Natural killer cell treated with Interleukin-12 subunit alpha and Interleukin-12 subunit beta and Interleukin-15 and Interleukin-18, amount 100 ng/mL, for 72 hours (primary cell): ENCODE results near the gene CDKN2D. TPM values are rescaled to one million over a fixed set of nuclear protein-coding genes. Genes with fewer than 3 reads are reported as not detected.
"Not testable (repeated sequence)": the region's sequence is repeated elsewhere in the genome, so short reads cannot be mapped to it uniquely, and the experiment has no call there.

Experiments used
- ATAC-seq, 2 donors: fragments of 150-1000 bp; cut with Tn5 transposase in 1 of 2; sonication (Bioruptor Pico), chemical (Tn5 transposase) in 1 of 2; 2 replicates each; pipeline ENCODE4 v1.10.0; 2021
- DNase-seq: peaks from one replicate; pipeline ENCODE4 v3.0.0; 2022; ENCODE audit warnings: low spot score
- H3K27ac Mint-ChIP-seq, 2 donors: 1 replicate in 1 of 2; 2 replicates in 1 of 2; pipeline ENCODE4 v1.8.0; 2022; ENCODE audit warnings: mixed read lengths in 2 of 2, mild to moderate bottlenecking in 1 of 2, moderate library complexity in 1 of 2
- H3K27me3 Mint-ChIP-seq, 2 donors: 1 replicate in 1 of 2; 2 replicates in 1 of 2; pipeline ENCODE4 v1.8.0; 2022; ENCODE audit warnings: mixed read lengths in 2 of 2
- H3K36me3 Mint-ChIP-seq: one replicate; pipeline ENCODE4 v1.8.0; 2022; ENCODE audit warnings: mixed read lengths
- H3K4me1 Mint-ChIP-seq, 2 donors: 1 replicate in 1 of 2; 2 replicates in 1 of 2; pipeline ENCODE4 v1.8.0; 2022; ENCODE audit warnings: low read depth in 2 of 2, mixed read lengths in 2 of 2, mild to moderate bottlenecking in 1 of 2
- H3K4me3 Mint-ChIP-seq: one replicate; pipeline ENCODE4 v1.8.0; 2022; ENCODE audit warnings: mixed read lengths
- H3K9me3 Mint-ChIP-seq: 2 replicates; pipeline ENCODE4 v1.8.0; 2022; ENCODE audit warnings: mixed read lengths
- total RNA-seq, 2 donors: library from RNA; stranded (reverse); gene quantifications; one replicate each; pipeline ENCODE4 v1.2.3, GENCODE V29; 2022

The CDKN2D gene
- total RNA-seq, 2 donors from 2014 or later: 28.0 to 33.9 TPM

- H3K36me3 Mint-ChIP-seq: no peaks in the 10 kb centered on the region
- H3K27me3 Mint-ChIP-seq: no peaks in the 10 kb centered on the region
- DNase-seq: no peak
- ATAC-seq: no peak
- peaks cover 22 to 27% of the 10 kb centered on the region in 2 donors for H3K4me1 Mint-ChIP-seq
- peak overlapping the region in 1 of 2 donors; percentile 90 for H3K27ac Mint-ChIP-seq
- H3K9me3 Mint-ChIP-seq: no peaks in the 10 kb centered on the region
- H3K4me3 Mint-ChIP-seq: peak overlapping the region; percentile 34
These were observed 25.2 kb upstream of the CDKN2D start for GRCh38 chr19:10593820-10594637.

GRCh38 chr19:10593148-10593547, 24.4 kb upstream of the CDKN2D start:
- H3K4me3 Mint-ChIP-seq: no peak overlapping the region
- ATAC-seq (no peak), DNase-seq (no peak)
- peaks cover 22 to 25% of the 10 kb centered on the region in 2 donors for H3K4me1 Mint-ChIP-seq
- no peak overlapping the region for H3K27ac Mint-ChIP-seq
- no peaks in the 10 kb centered on the region for H3K9me3 Mint-ChIP-seq
- peaks cover 0 to under 1% of the 10 kb centered on the region in 2 donors for H3K27me3 Mint-ChIP-seq
- H3K36me3 Mint-ChIP-seq: no peaks in the 10 kb centered on the region

GRCh38 chr19:10587839-10588150, 19.0 kb upstream of the CDKN2D start:
- H3K27ac Mint-ChIP-seq: no peak overlapping the region
- ATAC-seq (no peak), DNase-seq (no peak)
- no peak overlapping the region for H3K4me3 Mint-ChIP-seq
- H3K4me1 Mint-ChIP-seq: peaks cover 12 to 13% of the 10 kb centered on the region in 2 donors
- H3K36me3 Mint-ChIP-seq: no peaks in the 10 kb centered on the region
- peaks cover 7 to 12% of the 10 kb centered on the region in 2 donors for H3K27me3 Mint-ChIP-seq
- H3K9me3 Mint-ChIP-seq: peaks cover 5% of the 10 kb centered on the region

GRCh38 chr19:10587022-10587838, 18.5 kb upstream of the CDKN2D start, which contains the start of gene AP1M2:
Gene AP1M2, minus strand, starts transcription at chr19:10587312. Its CDS starts 81 bp downstream, at chr19:10587231.
- Mint-ChIP-seq H3K36me3 (no peaks in the 10 kb centered on the region), H3K27ac (no peak within 1 kb of the TSS), H3K4me3 (no peak within 1 kb of the TSS), H3K4me1 (peaks cover 12 to 13% of the 10 kb centered on the region in 2 donors), H3K9me3 (peaks cover 5% of the 10 kb centered on the region), H3K27me3 (peaks cover 7 to 12% of the 10 kb centered on the region in 2 donors)
- DNase-seq (no peak), ATAC-seq (no peak)

- Mint-ChIP-seq H3K4me1 (peaks cover 12 to 13% of the 10 kb centered on the region in 2 donors), H3K27ac (no peak overlapping the region), H3K9me3 (peaks cover 5% of the 10 kb centered on the region), H3K36me3 (no peaks in the 10 kb centered on the region), H3K27me3 (peaks cover 7 to 12% of the 10 kb centered on the region in 2 donors), H3K4me3 (no peak overlapping the region)
- no peak for ATAC-seq
- no peak for DNase-seq
These were observed 17.6 kb upstream of the CDKN2D start for GRCh38 chr19:10586396-10586795.

- Mint-ChIP-seq H3K27ac (no peak overlapping the region), H3K27me3 (peaks cover 7 to 12% of the 10 kb centered on the region in 2 donors), H3K4me1 (peaks cover 18 to 20% of the 10 kb centered on the region in 2 donors), H3K9me3 (peaks cover 5% of the 10 kb centered on the region), H3K36me3 (no peaks in the 10 kb centered on the region), H3K4me3 (no peak overlapping the region)
- ATAC-seq (no peak), DNase-seq (no peak)
These were observed 14.4 kb upstream of the CDKN2D start for GRCh38 chr19:10583036-10583776.

GRCh38 chr19:10582091-10582490, 13.3 kb upstream of the CDKN2D start:
- Mint-ChIP-seq H3K4me1 (peaks cover 11 to 12% of the 10 kb centered on the region in 2 donors), H3K9me3 (no peaks in the 10 kb centered on the region), H3K4me3 (no peak overlapping the region), H3K27ac (no peak overlapping the region), H3K27me3 (peaks cover 0 to under 1% of the 10 kb centered on the region in 2 donors), H3K36me3 (no peaks in the 10 kb centered on the region)
- no peak for DNase-seq
- no peak for ATAC-seq

- ATAC-seq (peak; percentile 91 to 93), DNase-seq (peak; percentile 91)
- H3K27me3 Mint-ChIP-seq: no peaks in the 10 kb centered on the region
- H3K4me3 Mint-ChIP-seq: peak overlapping the region; percentile 1
- no peaks in the 10 kb centered on the region for H3K9me3 Mint-ChIP-seq
- H3K27ac Mint-ChIP-seq: peak overlapping the region in 1 of 2 donors; percentile 25
- no peaks in the 10 kb centered on the region for H3K36me3 Mint-ChIP-seq
- H3K4me1 Mint-ChIP-seq: peaks cover 11 to 12% of the 10 kb centered on the region in 2 donors
These were observed 12.3 kb upstream of the CDKN2D start for GRCh38 chr19:10580979-10581631.

GRCh38 chr19:10577951-10578350, 9.2 kb upstream of the CDKN2D start:
- DNase-seq: no peak
- peaks cover 7 to 9% of the 10 kb centered on the region in 2 donors for H3K4me1 Mint-ChIP-seq
- H3K36me3 Mint-ChIP-seq: no peaks in the 10 kb centered on the region
- no peaks in the 10 kb centered on the region for H3K9me3 Mint-ChIP-seq
- no peak overlapping the region for H3K4me3 Mint-ChIP-seq
- no peak for ATAC-seq
- H3K27ac Mint-ChIP-seq: no peak overlapping the region
- H3K27me3 Mint-ChIP-seq: no peaks in the 10 kb centered on the region

GRCh38 chr19:10575011-10575716, 6.4 kb upstream of the CDKN2D start:
- peak overlapping the region in 1 of 2 donors; percentile 35 for H3K27ac Mint-ChIP-seq
- no peak for DNase-seq
- no peaks in the 10 kb centered on the region for H3K36me3 Mint-ChIP-seq

GRCh38 chr19:10574462-10574861, 5.7 kb upstream of the CDKN2D start:
- no peaks in the 10 kb centered on the region for H3K27me3 Mint-ChIP-seq
- DNase-seq (no peak), ATAC-seq (peak in 1 of 2 donors; percentile 4)
- no peaks in the 10 kb centered on the region for H3K36me3 Mint-ChIP-seq
- H3K4me3 Mint-ChIP-seq: no peak overlapping the region
- H3K9me3 Mint-ChIP-seq: no peaks in the 10 kb centered on the region
- H3K27ac Mint-ChIP-seq: peak overlapping the region; percentile 6 to 13
- H3K4me1 Mint-ChIP-seq: peaks cover 9 to 10% of the 10 kb centered on the region in 2 donors

More at GRCh38 chr19:10575011-10575716, 6.4 kb upstream of the CDKN2D start:
- H3K27me3 Mint-ChIP-seq: no peaks in the 10 kb centered on the region
- no peak overlapping the region for H3K4me3 Mint-ChIP-seq
- H3K4me1 Mint-ChIP-seq: peaks cover 8 to 9% of the 10 kb centered on the region in 2 donors
- no peaks in the 10 kb centered on the region for H3K9me3 Mint-ChIP-seq
- no peak for ATAC-seq

GRCh38 chr19:10573793-10574192, 5.0 kb upstream of the CDKN2D start:
- not testable (repeated sequence) for H3K27me3 Mint-ChIP-seq, H3K36me3 Mint-ChIP-seq, H3K27ac Mint-ChIP-seq, H3K9me3 Mint-ChIP-seq, ATAC-seq, DNase-seq, H3K4me3 Mint-ChIP-seq
- peaks cover 16% of the 10 kb centered on the region in 2 donors for H3K4me1 Mint-ChIP-seq
